Gastroesophageal sphincter (tissue), 3 donors: Measurements from ENCODE around the gene SMG6.

Source experiments
- CTCF ChIP-seq, 4 experiments: fragments of 200-600 bp in 2 of 4; fragments of 450-650 bp in 2 of 4; sonication (generic) in 1 of 4; IDR thresholded peaks; one replicate each; pipeline ENCODE4 v1.5.1; 2017 to 2019; ENCODE audit warnings: antibody characterized with exemption in 4 of 4, mild to moderate bottlenecking in 2 of 4, moderate library complexity in 2 of 4
- EP300 ChIP-seq: sonication (generic); formaldehyde crosslinking; IDR thresholded peaks from one replicate; pipeline ENCODE4 v1.6.1; 2017; ENCODE audit warnings: antibody characterized with exemption, mild to moderate bottlenecking
- POLR2A ChIP-seq, 2 donors: fragments of 450-650 bp; IDR thresholded peaks; one replicate each; pipeline ENCODE4 v1.6.1; 2017; ENCODE audit warnings: antibody characterized with exemption in 2 of 2, mild to moderate bottlenecking in 2 of 2, moderate library complexity in 1 of 2
- POLR2AphosphoS5 ChIP-seq: sonication (generic); formaldehyde crosslinking; IDR thresholded peaks from one replicate; pipeline ENCODE4 v1.6.1; 2017; ENCODE audit warnings: antibody characterized with exemption

- TF ChIP-seq CTCF (IDR thresholded peaks at IDR 0.05) (no peak), EP300 (no peak), POLR2AphosphoS5 (no peak), POLR2A (IDR thresholded peaks at IDR 0.05) (no peak)
Measured at GRCh38 chr17:2060385-2060658, 243.3 kb downstream of the SMG6 start.
